Fibroblast of the aortic adventitia (primary cell): ENCODE measurements around the gene SNED1. TPM values are rescaled to one million over a fixed set of nuclear protein-coding genes. Genes with fewer than 3 reads are reported as not detected.

ENCODE experiments used
- DNase-seq: peaks from one replicate; pipeline ENCODE4 v3.0.0-alpha.2; 2010; ENCODE audit warnings: low read depth
- H3K4me3 ChIP-seq: 2 replicates; pipeline ENCODE4 v1.5.1; 2011; ENCODE audit warnings: low read depth, mild to moderate bottlenecking, control low read depth, low read length, moderate library complexity
- total RNA-seq: library from RNA; depleted of rRNA; stranded (reverse); fragments of >200 nt; gene quantifications from 2 replicates; pipeline ENCODE4 v1.2.3, GENCODE V29; 2012; ENCODE audit warnings: low replicate concordance
- TF ChIP-seq, protein P1 (sequence below): IDR thresholded peaks from 2 replicates; pipeline ENCODE4 v1.5.1; 2011; ENCODE audit warnings: mild to moderate bottlenecking, low read length, control low read depth, inconsistent platforms; ENCODE audit not compliant: insufficient read depth

Gene SNED1
- total RNA-seq, 1 donor, result 77.5 TPM

DNA sequence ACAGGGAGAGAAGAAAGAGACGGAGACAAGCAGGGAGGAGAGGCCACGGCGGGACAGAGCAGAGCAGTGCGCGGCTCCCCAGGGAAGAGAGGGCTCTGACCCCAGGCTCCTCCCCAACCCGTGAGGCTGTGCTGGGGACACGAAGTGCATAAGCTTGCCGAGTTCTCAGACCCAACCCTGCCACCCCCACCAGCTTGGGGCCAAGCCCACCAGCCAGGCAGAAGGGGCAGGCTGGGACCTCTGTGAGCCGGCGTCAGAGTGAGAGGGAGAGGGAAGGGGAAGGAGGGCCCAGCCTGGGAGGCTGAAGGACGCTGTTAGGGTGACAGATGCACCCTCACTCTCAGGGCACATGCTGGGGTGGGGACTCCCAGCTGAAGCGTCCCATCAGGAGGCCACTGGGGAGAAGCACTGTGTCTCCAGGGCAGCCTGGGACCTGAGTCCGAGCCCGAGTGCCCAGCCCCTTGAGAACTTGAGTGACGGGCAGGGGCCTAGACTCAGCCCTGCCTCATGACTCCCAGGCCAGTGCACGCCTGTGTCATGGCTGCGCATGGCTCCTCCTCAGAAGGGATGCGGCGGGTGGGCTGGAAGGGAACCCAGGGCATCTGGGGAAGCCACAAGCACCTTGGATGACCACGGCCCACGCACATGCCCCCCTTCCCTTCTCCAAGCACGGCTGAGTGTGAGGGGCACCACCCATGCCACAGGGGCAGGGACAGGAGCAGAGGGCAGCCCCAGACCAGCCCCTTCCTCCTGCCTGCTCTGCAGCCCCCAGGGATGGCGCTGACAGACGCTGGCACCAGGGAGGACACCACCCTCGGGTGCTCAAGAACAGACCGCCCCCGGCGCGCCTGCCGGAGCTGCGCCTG is 72.6 kb downstream of the SNED1 start:
- no peak for DNase-seq
- TF ChIP-seq, protein P1, sequence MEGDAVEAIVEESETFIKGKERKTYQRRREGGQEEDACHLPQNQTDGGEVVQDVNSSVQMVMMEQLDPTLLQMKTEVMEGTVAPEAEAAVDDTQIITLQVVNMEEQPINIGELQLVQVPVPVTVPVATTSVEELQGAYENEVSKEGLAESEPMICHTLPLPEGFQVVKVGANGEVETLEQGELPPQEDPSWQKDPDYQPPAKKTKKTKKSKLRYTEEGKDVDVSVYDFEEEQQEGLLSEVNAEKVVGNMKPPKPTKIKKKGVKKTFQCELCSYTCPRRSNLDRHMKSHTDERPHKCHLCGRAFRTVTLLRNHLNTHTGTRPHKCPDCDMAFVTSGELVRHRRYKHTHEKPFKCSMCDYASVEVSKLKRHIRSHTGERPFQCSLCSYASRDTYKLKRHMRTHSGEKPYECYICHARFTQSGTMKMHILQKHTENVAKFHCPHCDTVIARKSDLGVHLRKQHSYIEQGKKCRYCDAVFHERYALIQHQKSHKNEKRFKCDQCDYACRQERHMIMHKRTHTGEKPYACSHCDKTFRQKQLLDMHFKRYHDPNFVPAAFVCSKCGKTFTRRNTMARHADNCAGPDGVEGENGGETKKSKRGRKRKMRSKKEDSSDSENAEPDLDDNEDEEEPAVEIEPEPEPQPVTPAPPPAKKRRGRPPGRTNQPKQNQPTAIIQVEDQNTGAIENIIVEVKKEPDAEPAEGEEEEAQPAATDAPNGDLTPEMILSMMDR, result no peak
- H3K4me3 ChIP-seq, result no peak overlapping the region

DNA sequence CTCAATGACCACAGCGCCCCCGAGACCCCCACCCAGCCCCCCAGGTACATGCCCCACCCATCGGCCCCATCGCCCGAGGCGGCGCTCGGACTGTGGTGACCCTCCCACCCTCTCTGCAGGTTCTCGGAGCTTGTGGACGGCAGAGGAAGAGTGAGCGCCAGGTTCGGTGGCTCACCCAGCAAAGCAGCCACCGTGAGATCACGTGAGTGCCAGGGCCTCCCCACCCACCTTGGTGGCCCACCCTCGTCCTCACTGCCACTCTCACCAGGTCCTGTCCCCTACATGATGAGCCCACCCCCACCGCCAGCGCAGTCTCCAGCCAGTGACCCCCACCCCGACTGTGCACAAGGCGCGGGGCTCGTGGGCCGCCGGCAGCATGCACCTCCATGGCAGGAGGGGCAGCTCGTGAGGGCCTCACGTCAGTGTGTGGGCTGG is 73.3 kb downstream of the SNED1 start:
- H3K4me3 ChIP-seq, result no peak overlapping the region
- TF ChIP-seq, protein P1, result no peak
- DNase-seq, result no peak

DNA sequence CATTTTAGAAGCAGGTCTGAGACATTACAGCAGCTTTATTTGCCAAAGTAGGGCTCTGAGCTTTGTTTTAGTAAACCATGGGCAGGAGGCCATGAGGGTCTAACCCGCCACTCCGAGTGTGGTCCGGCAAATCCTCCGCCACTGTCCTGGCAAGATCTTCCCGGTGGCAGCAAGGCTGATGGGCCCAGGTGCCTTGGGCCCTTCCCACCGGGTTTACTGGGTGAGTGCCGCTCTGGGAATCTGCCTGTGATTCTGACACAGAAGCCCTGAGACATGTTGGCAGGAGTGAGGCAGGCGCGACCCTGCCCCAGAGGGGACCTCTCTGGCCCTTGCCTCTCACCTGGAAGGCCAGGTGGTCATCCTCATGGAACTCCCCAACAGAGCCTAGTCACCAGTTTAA is 73.7 kb downstream of the SNED1 start:
- TF ChIP-seq, protein P1, result no peak

DNA sequence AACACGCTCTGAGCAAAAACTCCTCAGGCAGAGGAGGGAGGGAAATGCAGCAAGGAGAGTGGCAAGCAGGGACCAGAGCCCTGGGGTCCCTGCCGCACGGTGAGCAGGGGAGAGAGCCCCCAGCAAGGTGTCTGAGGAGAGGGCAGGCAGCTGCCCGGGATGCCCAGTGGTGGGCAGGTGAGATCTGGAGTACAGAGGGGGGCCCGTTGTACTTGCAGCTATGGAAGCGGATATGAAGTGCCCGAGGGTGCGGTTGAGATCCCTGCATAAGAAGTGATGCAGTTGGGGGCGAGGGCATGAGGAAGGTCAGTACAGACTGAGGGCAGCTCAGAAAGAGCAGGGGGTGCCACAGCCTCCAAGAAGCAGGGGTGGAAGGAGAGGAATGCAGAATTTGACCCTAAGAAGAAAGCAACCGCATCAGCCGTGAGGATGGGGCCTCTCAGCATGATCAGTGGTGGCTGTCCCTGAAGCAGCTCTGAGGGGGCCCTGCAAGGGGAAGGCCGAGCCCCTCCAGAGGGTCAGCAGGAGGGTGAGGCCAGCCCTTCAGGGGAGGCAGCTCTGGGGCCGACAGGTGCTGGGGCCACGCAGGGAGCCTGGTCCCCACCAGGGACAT is 74.2 kb downstream of the SNED1 start:
- no peak overlapping the region for H3K4me3 ChIP-seq
- TF ChIP-seq, protein P1, result no peak
- no peak for DNase-seq

More for the DNA sequence above, 73.7 kb downstream of the SNED1 start:
- no peak for DNase-seq
- H3K4me3 ChIP-seq, result no peak overlapping the region

DNA sequence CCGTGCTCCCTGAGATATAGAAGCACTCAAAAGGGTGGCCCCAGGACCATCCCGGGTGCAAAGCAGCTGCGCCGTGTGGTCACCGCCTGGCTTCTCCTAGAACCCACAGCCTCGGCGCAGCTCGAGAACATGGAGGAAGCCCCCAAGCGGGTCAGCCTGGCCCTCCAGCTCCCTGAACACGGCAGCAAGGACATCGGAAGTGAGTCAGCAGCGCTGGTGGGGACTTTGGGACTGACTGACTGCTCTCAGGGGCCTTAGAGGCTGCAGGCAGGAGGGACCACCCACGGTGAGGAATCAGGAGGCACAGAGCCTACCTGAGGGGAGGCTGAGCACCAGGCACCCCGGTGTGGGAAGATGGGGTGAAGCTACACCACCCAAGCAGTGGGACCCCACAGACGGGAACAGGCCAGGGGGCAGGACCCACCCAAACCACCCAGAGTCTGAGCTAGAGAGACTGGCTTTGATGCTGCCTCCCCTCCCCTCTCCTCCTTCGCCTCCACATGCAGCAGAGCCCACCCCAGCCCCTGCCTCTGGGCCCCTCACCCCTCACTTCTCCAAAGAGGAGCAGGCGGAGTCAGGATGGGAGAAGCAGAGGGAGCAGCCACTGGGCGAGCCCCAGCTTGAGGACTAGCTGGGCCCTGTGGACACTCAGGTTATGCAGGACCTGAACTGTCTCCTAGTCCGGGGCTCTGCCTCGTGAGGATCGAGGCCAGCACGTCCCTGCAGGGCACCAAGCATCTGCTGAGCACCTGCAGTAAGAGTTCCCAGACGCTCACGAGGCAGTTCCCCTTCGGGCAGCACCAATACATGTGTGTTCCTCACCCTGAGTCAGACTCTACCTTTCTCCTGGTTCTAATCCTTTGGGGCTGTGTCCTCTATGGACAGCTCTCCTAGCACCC is 75.0 kb downstream of the SNED1 start:
- DNase-seq, result no peak
- no peak overlapping the region for H3K4me3 ChIP-seq
- TF ChIP-seq, protein P1, result no peak

DNA sequence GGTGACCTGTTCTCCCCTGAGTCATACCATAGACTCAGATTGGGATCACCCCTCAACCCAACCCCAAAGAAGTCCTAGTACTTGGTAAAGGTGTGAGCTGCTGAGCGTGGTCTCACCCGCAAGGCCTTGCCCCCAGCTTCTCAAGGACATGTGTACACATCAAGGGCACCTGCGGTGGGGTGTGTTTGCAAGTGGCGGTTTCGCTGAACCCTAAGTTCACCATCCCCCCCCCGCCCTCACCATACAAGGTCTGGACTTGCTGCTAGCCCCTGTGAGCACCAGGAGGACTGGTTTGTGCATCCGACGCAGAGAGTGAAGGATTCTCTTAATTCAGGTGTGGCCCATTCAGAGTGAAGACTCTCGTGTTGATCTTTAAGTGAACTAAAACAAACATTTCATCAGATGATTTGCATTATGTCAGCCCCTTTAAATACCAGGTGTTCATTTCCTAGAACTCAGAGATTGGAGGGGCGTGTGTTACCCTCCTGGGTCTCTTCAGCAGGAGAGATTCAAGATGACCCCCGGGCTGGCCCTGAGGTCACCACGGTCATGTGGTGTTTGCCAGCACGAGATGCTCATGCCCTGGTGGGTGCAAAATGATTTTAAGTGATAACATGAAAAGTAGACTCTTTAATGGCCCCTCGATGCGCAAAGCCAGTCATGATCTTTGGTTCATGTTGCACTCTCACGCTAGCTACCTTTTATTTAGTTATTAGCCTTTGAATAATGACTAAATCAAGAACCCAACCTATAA is 75.8 kb downstream of the SNED1 start:
- H3K4me3 ChIP-seq, result no peak overlapping the region
- TF ChIP-seq, protein P1, result no peak
- no peak for DNase-seq
